ENCODE data around the gene ZKSCAN3. TPM values are rescaled to one million over a fixed set of nuclear protein-coding genes. Genes with fewer than 3 reads are reported as not detected.

The ZKSCAN3 gene
- total and polyA plus RNA-seq, 2 of the 8 experiments (the other 6 are each of a cell fraction or from before 2014, with no cell fraction given), result 2.7 to 9.8 TPM

- peaks cover 0 to 37% (median 14%) of the 10 kb centered on the region in 4 experiments; a peak in 6 of 8 replicates for H3K36me3 ChIP-seq (ENCODE audit: control insufficient read depth in 2 of 4, insufficient read depth in 4 of 4, low read length in 3 of 4)
- H4K5ac ChIP-seq (ENCODE audit: insufficient read length, low read depth, low read length), result no peak overlapping the region
- FAIRE-seq, result no peak
- H3K9ac ChIP-seq (replicated peaks in 1 of 4; ENCODE audit: extremely low read depth in 1 of 4, low read depth in 3 of 4, low read length in 3 of 4), result no peak overlapping the region
- no peak overlapping the region for H3K56ac ChIP-seq (replicated peaks; ENCODE audit: insufficient read length, low read depth, low read length)
- no peak overlapping the region for H2BK20ac ChIP-seq (ENCODE audit: low read length)
- H3K27ac ChIP-seq (ENCODE audit: low read depth, low read length), result no peak overlapping the region
- H2AK5ac ChIP-seq (ENCODE audit: low read depth, low read length), result no peak overlapping the region
- no peak overlapping the region for H3K23ac ChIP-seq (ENCODE audit: insufficient read length)
- no peak overlapping the region for H3K14ac ChIP-seq (ENCODE audit: insufficient read length)
- no peak overlapping the region for H2AFZ ChIP-seq (ENCODE audit: low read length)
- ChIA-PET POLR2A (ENCODE audit: partially characterized antibody) (interaction anchor here (1.1 to 1.3 kb wide), 2 partner anchors 20 to 28 kb away, joined by 3 to 5 read pairs; no protein-coding TSS in a partner anchor), CTCF (ENCODE audit: partially characterized antibody) (no interaction called here)
- H3K79me2 ChIP-seq (ENCODE audit: control insufficient read depth in 1 of 2, insufficient read depth in 2 of 2, low read length in 2 of 2), result peaks cover 0 to 12% of the 10 kb centered on the region in 2 experiments; a peak in 2 of 4 replicates
- H3K79me1 ChIP-seq (ENCODE audit: low read depth, low read length), result no peaks in the 10 kb centered on the region
- no peak for DNase-seq (ENCODE audit: low read depth in 1 of 2, low spot score in 2 of 2)
- H3K4me2 ChIP-seq (ENCODE audit: insufficient read depth in 1 of 2, low read depth in 2 of 2, low read length in 2 of 2), result no peak overlapping the region
- no peaks in the 10 kb centered on the region for H4K20me1 ChIP-seq (replicated peaks in 1 of 2; ENCODE audit: control insufficient read depth in 1 of 2, insufficient read depth in 2 of 2, low read length in 2 of 2)
- no peak overlapping the region for H4K91ac ChIP-seq (replicated peaks; ENCODE audit: insufficient read length, low read length)
- no peak overlapping the region for H3K18ac ChIP-seq (ENCODE audit: extremely low read depth, low read length)
- H2BK12ac ChIP-seq (ENCODE audit: low read depth, low read length), result no peak overlapping the region
- H3K4me1 ChIP-seq (replicated peaks in 1 of 4; ENCODE audit: control insufficient read depth in 3 of 4, insufficient read depth in 4 of 4, low read length in 3 of 4), result peaks cover 0 to 3% (median 0%) of the 10 kb centered on the region in 4 experiments; a peak in 2 of 7 replicates
- H3K4me3 ChIP-seq (ENCODE audit: extremely low read depth in 1 of 4, insufficient read depth in 2 of 4, low read depth in 3 of 4, low read length in 4 of 4), result no peak overlapping the region
- H4K8ac ChIP-seq (ENCODE audit: extremely low read depth, insufficient read depth, low read length), result no peak overlapping the region
- no peak overlapping the region for H3K4ac ChIP-seq (replicated peaks; ENCODE audit: insufficient read length, low read depth, low read length)
- no peaks in the 10 kb centered on the region; a peak in 1 of 4 replicates for H3K9me3 ChIP-seq (ENCODE audit: insufficient read depth in 2 of 2, low read depth in 1 of 2, low read length in 1 of 2)
- H2BK15ac ChIP-seq (ENCODE audit: low read length), result no peak overlapping the region
- H2BK5ac ChIP-seq (ENCODE audit: low read depth, low read length), result no peak overlapping the region
- no peak overlapping the region for H2BK120ac ChIP-seq (replicated peaks; ENCODE audit: low read depth, low read length)
- no peaks in the 10 kb centered on the region for H3K23me2 ChIP-seq (ENCODE audit: low read depth, low read length)
- no peaks in the 10 kb centered on the region for H3K27me3 ChIP-seq (replicated peaks in 1 of 4; ENCODE audit: control insufficient read depth in 3 of 4, extremely low read depth in 1 of 4, insufficient read depth in 3 of 4, low read length in 3 of 4)
- TF ChIP-seq PHF8 (conservative IDR thresholded peaks at IDR 0.05; ENCODE audit: low read depth, low read length), result no peak
- no peak for TF ChIP-seq SIX5 (IDR thresholded peaks at IDR 0.05; ENCODE audit: low read depth, low read length)
- no peak for TF ChIP-seq MAFK (IDR thresholded peaks at IDR 0.05; ENCODE audit: low read depth, low read length)
- no peak for TF ChIP-seq JUN (IDR thresholded peaks at IDR 0.05; ENCODE audit: low read depth, low read length)
- no peak for TF ChIP-seq SAP30 (IDR thresholded peaks at IDR 0.05; ENCODE audit: insufficient read depth, insufficient replicate concordance, low read length)
- TF ChIP-seq RBBP5 (IDR thresholded peaks at IDR 0.05; ENCODE audit: borderline replicate concordance, low read depth, low read length), result no peak
- TF ChIP-seq ATF2 (IDR thresholded peaks at IDR 0.05; ENCODE audit: low read length), result no peak
- no peak for TF ChIP-seq POU5F1 (IDR thresholded peaks at IDR 0.05; ENCODE audit: low read depth, low read length)
- TF ChIP-seq TAF7 (optimal IDR thresholded peaks at IDR 0.05; ENCODE audit: borderline replicate concordance, low read depth, low read length), result no peak
- TF ChIP-seq BRCA1 (IDR thresholded peaks at IDR 0.05; ENCODE audit: low read depth, low read length), result no peak
- TF ChIP-seq ATF3 (IDR thresholded peaks at IDR 0.05; ENCODE audit: insufficient read depth, low read depth, low read length), result no peak
- TF ChIP-seq KDM1A (IDR thresholded peaks at IDR 0.05; ENCODE audit: borderline replicate concordance, low read length), result no peak
These were observed 28.9 kb downstream of the ZKSCAN3 start for GRCh38 chr6:28378644-28379043.

Measured in H1 (cell line).